ENCODE measurements around the gene CDH24. TPM values are rescaled to one million over a fixed set of nuclear protein-coding genes. Genes with fewer than 3 reads are reported as not detected.

The CDH24 gene
- total and polyA plus RNA-seq, 2 of the 8 experiments (the other 6 are each of a cell fraction or from before 2014, with no cell fraction given) = 18.1 to 27.6 TPM

- H3K56ac ChIP-seq (replicated peaks; ENCODE audit: insufficient read length, low read depth, low read length) = no peak within 1 kb of the TSS
- peak within 1 kb of the TSS; percentile 84 for H4K5ac ChIP-seq (ENCODE audit: insufficient read length, low read depth, low read length)
- H3K14ac ChIP-seq (ENCODE audit: insufficient read length) = no peak within 1 kb of the TSS
- H4K20me1 ChIP-seq (replicated peaks in 1 of 2; ENCODE audit: control insufficient read depth in 1 of 2, insufficient read depth in 2 of 2, low read length in 2 of 2) = no peaks in the 10 kb centered on the region
- H3K4ac ChIP-seq (replicated peaks; ENCODE audit: insufficient read length, low read depth, low read length) = peak within 1 kb of the TSS; percentile 57
- H3K27ac ChIP-seq (ENCODE audit: low read depth, low read length) = no peak within 1 kb of the TSS
- H2BK15ac ChIP-seq (ENCODE audit: low read length) = no peak within 1 kb of the TSS
- H4K8ac ChIP-seq (ENCODE audit: extremely low read depth, insufficient read depth, low read length) = 0 out of 2 replicates have a peak within 1 kb of the TSS, but pooled peaks have one; percentile 47
- peak within 1 kb of the TSS; percentile 24 to 59 (median 53) for H3K4me3 ChIP-seq (ENCODE audit: extremely low read depth in 1 of 4, insufficient read depth in 2 of 4, low read depth in 3 of 4, low read length in 4 of 4)
- H3K79me1 ChIP-seq (ENCODE audit: low read depth, low read length) = no peaks in the 10 kb centered on the region
- no peaks in the 10 kb centered on the region for H3K79me2 ChIP-seq (ENCODE audit: control insufficient read depth in 1 of 2, insufficient read depth in 2 of 2, low read length in 2 of 2)
- no peak within 1 kb of the TSS for H4K91ac ChIP-seq (replicated peaks; ENCODE audit: insufficient read length, low read length)
- H3K4me2 ChIP-seq (ENCODE audit: insufficient read depth in 1 of 2, low read depth in 2 of 2, low read length in 2 of 2) = peak within 1 kb of the TSS; percentile 61 to 62
- no peak within 1 kb of the TSS for H2BK120ac ChIP-seq (replicated peaks; ENCODE audit: low read depth, low read length)
- no peak within 1 kb of the TSS for H2BK12ac ChIP-seq (ENCODE audit: low read depth, low read length)
- H3K9ac ChIP-seq (replicated peaks in 1 of 4; ENCODE audit: extremely low read depth in 1 of 4, low read depth in 3 of 4, low read length in 3 of 4) = peak within 1 kb of the TSS in 2 of 4 experiments; percentile 55 to 70; a peak in 3 of 7 replicates
- no peak within 1 kb of the TSS for H2BK20ac ChIP-seq (ENCODE audit: low read length)
- peak within 1 kb of the TSS; percentile 2; the same call in 1 of the 2 replicates for H2BK5ac ChIP-seq (ENCODE audit: low read depth, low read length)
- H3K18ac ChIP-seq (ENCODE audit: extremely low read depth, low read length) = peak within 1 kb of the TSS; percentile 89; the same call in 1 of the 2 replicates
- H3K27me3 ChIP-seq (replicated peaks in 1 of 4; ENCODE audit: control insufficient read depth in 3 of 4, extremely low read depth in 1 of 4, insufficient read depth in 3 of 4, low read length in 3 of 4) = no peaks in the 10 kb centered on the region
- FAIRE-seq (no peak), DNase-seq (ENCODE audit: low read depth in 1 of 2, low spot score in 2 of 2) (peak in 1 of 2 experiments; percentile 87)
- no peak within 1 kb of the TSS for H2AK5ac ChIP-seq (ENCODE audit: low read depth, low read length)
- CTCF ChIA-PET (ENCODE audit: partially characterized antibody) = interaction anchor here (1.2 to 5.0 kb wide), 7 partner anchors 15 to 37 kb away, joined by 3 to 27 read pairs (median 5); partner anchors contain the start of genes AJUBA and PSMB11
- POLR2A ChIA-PET (ENCODE audit: partially characterized antibody) = interaction anchor here (0.7 to 0.9 kb wide), 3 partner anchors 32 to 66 kb away, joined by 3 read pairs; no protein-coding TSS in a partner anchor
- peaks cover 4 to 7% (median 6%) of the 10 kb centered on the region in 4 experiments; a peak in 4 of 7 replicates for H3K4me1 ChIP-seq (replicated peaks in 1 of 4; ENCODE audit: control insufficient read depth in 3 of 4, insufficient read depth in 4 of 4, low read length in 3 of 4)
- peak within 1 kb of the TSS; percentile 63 for H2AFZ ChIP-seq (ENCODE audit: low read length)
- no peaks in the 10 kb centered on the region for H3K36me3 ChIP-seq (ENCODE audit: control insufficient read depth in 2 of 4, insufficient read depth in 4 of 4, low read length in 3 of 4)
- no peak within 1 kb of the TSS for H3K23ac ChIP-seq (ENCODE audit: insufficient read length)
- peaks cover 6% of the 10 kb centered on the region for H3K23me2 ChIP-seq (ENCODE audit: low read depth, low read length)
- no peaks in the 10 kb centered on the region for H3K9me3 ChIP-seq (ENCODE audit: insufficient read depth in 2 of 2, low read depth in 1 of 2, low read length in 1 of 2)
- 12% methylated on average over 31 of the region's 40 CpGs; no CpG with 5 or more reads in 1 of the 2 experiments for WGBS, 2 experiments (ENCODE audit: extremely low coverage in 1 of 2, insufficient coverage in 1 of 2, insufficient read length in 1 of 2, insufficient replicate concordance in 2 of 2, low coverage in 1 of 2, low lambda C conversion rate in 2 of 2, missing lambda C conversion rate in 1 of 2)
- TF ChIP-seq SUZ12 (IDR thresholded peaks at IDR 0.05; ENCODE audit: low read length) (no peak), RBBP5 (IDR thresholded peaks at IDR 0.05; ENCODE audit: borderline replicate concordance, low read depth, low read length) (peak; percentile 49; the same call in 1 of the 2 replicates), SIX5 (IDR thresholded peaks at IDR 0.05; ENCODE audit: low read depth, low read length) (no peak), POLR2A (IDR thresholded peaks at IDR 0.05; ENCODE audit: control extremely low read depth in 1 of 2, low read depth in 2 of 2, low read length in 2 of 2) (peak in 1 of 2 experiments; percentile 51; a peak in 1 of 3 replicates), ASH2L (IDR thresholded peaks at IDR 0.05; ENCODE audit: low read length) (peak; percentile 30), PHF8 (conservative IDR thresholded peaks at IDR 0.05; ENCODE audit: low read depth, low read length) (0 out of 2 replicates have a peak, but pooled peaks have one; percentile 48), CTCF (IDR thresholded peaks at IDR 0.05; ENCODE audit: control extremely low read depth in 1 of 3, insufficient read depth in 1 of 3, low read depth in 1 of 3, low read length in 3 of 3) (no peak), TBP (IDR thresholded peaks at IDR 0.05; ENCODE audit: low read depth, low read length) (peak; percentile 43; the same call in 1 of the 2 replicates), KDM1A (IDR thresholded peaks at IDR 0.05; ENCODE audit: borderline replicate concordance, low read length) (peak; percentile 99)
Observed at GRCh38 chr14:23009939-23010726, 47.2 kb downstream of the CDH24 start, which contains the start of gene C14orf93. C14orf93 (minus strand) TSS chr14:23010143; CDS start chr14:22999023, 11,120 bp downstream.

All from H1 (cell line).